Hepatocyte (in vitro differentiated cells): ENCODE results near the gene SLC19A2. TPM values are rescaled to one million over a fixed set of nuclear protein-coding genes. Genes with fewer than 3 reads are reported as not detected.
A peak's percentile ranks its signal among the peaks of the same experiment; 100 is the strongest.

Experiments
- DNase-seq: peaks from one replicate; pipeline ENCODE4 v3.0.0-alpha.2; 2016; ENCODE audit warnings: low spot score
- H2AFZ ChIP-seq: fragments of 200-600 bp; sonication (generic); 2 replicates; pipeline ENCODE4 v1.6.0; 2016; ENCODE audit warnings: antibody characterized with exemption, mild to moderate bottlenecking
- H3K27ac ChIP-seq: fragments of 200-600 bp; sonication (generic); 2 replicates; pipeline ENCODE4 v1.5.1; 2016; ENCODE audit warnings: mild to moderate bottlenecking
- H3K27me3 ChIP-seq: fragments of 200-600 bp; sonication (generic); 2 replicates; pipeline ENCODE4 v1.6.1; 2016
- H3K36me3 ChIP-seq: fragments of 200-600 bp; sonication (generic); replicated peaks from 2 replicates; pipeline ENCODE4 v1.5.1; 2016; ENCODE audit warnings: low read depth; ENCODE audit not compliant: insufficient read depth
- H3K4me1 ChIP-seq: fragments of 200-600 bp; sonication (generic); 2 replicates; pipeline ENCODE4 v1.5.1; 2016; ENCODE audit warnings: mild to moderate bottlenecking, moderate library complexity; ENCODE audit not compliant: insufficient read depth
- H3K4me2 ChIP-seq: fragments of 200-600 bp; sonication (generic); 2 replicates; pipeline ENCODE4 v1.6.0; 2016
- H3K4me3 ChIP-seq: fragments of 200-600 bp; sonication (generic); 2 replicates; pipeline ENCODE4 v1.5.1; 2016; ENCODE audit warnings: mild to moderate bottlenecking
- H3K79me2 ChIP-seq: fragments of 200-600 bp; sonication (generic); 2 replicates; pipeline ENCODE4 v1.6.0; 2017; ENCODE audit warnings: mild to moderate bottlenecking
- H3K9me2 ChIP-seq: fragments of 200-600 bp; sonication (generic); replicated peaks from 2 replicates; pipeline ENCODE4 v1.6.0; 2017; ENCODE audit warnings: mild to moderate bottlenecking; ENCODE audit not compliant: insufficient read depth
- H3K9me3 ChIP-seq: fragments of 200-600 bp; sonication (generic); 2 replicates; pipeline ENCODE4 v1.5.1; 2016; ENCODE audit warnings: low read depth, mild to moderate bottlenecking
- H4K20me1 ChIP-seq: fragments of 200-600 bp; sonication (generic); 2 replicates; pipeline ENCODE4 v1.6.0; 2016; ENCODE audit warnings: mild to moderate bottlenecking; ENCODE audit not compliant: insufficient read depth, poor library complexity, severe bottlenecking
- CTCF ChIP-seq: fragments of 200-600 bp; sonication (generic); IDR thresholded peaks from 2 replicates; pipeline ENCODE4 v1.5.1; 2016; ENCODE audit warnings: antibody characterized with exemption, mild to moderate bottlenecking; ENCODE audit not compliant: poor library complexity
- EZH2 ChIP-seq: fragments of 200-600 bp; sonication (generic); IDR thresholded peaks from 2 replicates; pipeline ENCODE4 v1.6.1; 2016; ENCODE audit warnings: antibody characterized with exemption, mild to moderate bottlenecking, borderline replicate concordance
- EZH2phosphoT487 ChIP-seq: fragments of 200-600 bp; sonication (generic); IDR thresholded peaks from one replicate; pipeline ENCODE4 v1.6.1; 2018; ENCODE audit warnings: antibody characterized with exemption, mild to moderate bottlenecking, low read depth, moderate library complexity; ENCODE audit not compliant: unreplicated experiment, severe bottlenecking
- WGBS: methylation state at CpG from one replicate; pipeline ENCODE4 v1.1.6; 2016; ENCODE audit warnings: low lambda C conversion rate; ENCODE audit errors: missing lambda C conversion rate; 5-methylcytosine and 5-hydroxymethylcytosine counted together
- polyA plus RNA-seq: library from polyadenylated mRNA; unstranded; fragments of >200 nt; fragmentation: Nextera tagmentation; extraction: Ambion mirVana; gene quantifications from 2 replicates; pipeline ENCODE4 v1.2.1, GENCODE V29; 2016
- total RNA-seq: library from RNA; depleted of rRNA; stranded (reverse); fragments of >200 nt; gene quantifications from 2 replicates; pipeline ENCODE4 v1.2.3, GENCODE V29; 2014

SLC19A2 gene
- total and polyA plus RNA-seq, 2 experiments from 2014 or later: 15.0 to 41.7 TPM

GRCh38 chr1:169484101-169484500 lies 1.6 kb downstream of the SLC19A2 start:
- Histone ChIP-seq H3K79me2 (peaks cover 65% of the 10 kb centered on the region), H3K4me2 (peak overlapping the region; percentile 82), H4K20me1 (peaks cover 34% of the 10 kb centered on the region), H3K27me3 (no peaks in the 10 kb centered on the region), H3K36me3 (no peaks in the 10 kb centered on the region), H3K27ac (peak overlapping the region; percentile 98), H3K4me1 (peaks cover 33% of the 10 kb centered on the region), H3K4me3 (peak overlapping the region; percentile 59), H3K9me3 (no peaks in the 10 kb centered on the region), H2AFZ (no peak overlapping the region), H3K9me2 (no peaks in the 10 kb centered on the region)
- DNase-seq: no peak
- TF ChIP-seq CTCF (no peak), EZH2phosphoT487 (no peak), EZH2 (no peak)
- 60% methylated on average over 4 of the region's 4 CpGs for WGBS

- peak overlapping the region; percentile 59 for H3K4me3 ChIP-seq
- TF ChIP-seq CTCF: no peak
- no peak for TF ChIP-seq EZH2
- no peak for TF ChIP-seq EZH2phosphoT487
- peaks cover 40% of the 10 kb centered on the region for H4K20me1 ChIP-seq
- H3K4me2 ChIP-seq: peak overlapping the region; percentile 82
- H3K9me3 ChIP-seq: no peaks in the 10 kb centered on the region
- peak overlapping the region; percentile 98 for H3K27ac ChIP-seq
- peaks cover 34% of the 10 kb centered on the region for H3K4me1 ChIP-seq
- no peaks in the 10 kb centered on the region for H3K27me3 ChIP-seq
- H3K36me3 ChIP-seq: no peaks in the 10 kb centered on the region
- WGBS: 21% methylated on average over 5 of the region's 5 CpGs
- peaks cover 70% of the 10 kb centered on the region for H3K79me2 ChIP-seq
- H2AFZ ChIP-seq: no peak overlapping the region
- DNase-seq: peak; percentile 71
- no peaks in the 10 kb centered on the region for H3K9me2 ChIP-seq
These were observed 2.2 kb downstream of the SLC19A2 start for GRCh38 chr1:169483500-169483966.

- Histone ChIP-seq H3K27me3 (no peaks in the 10 kb centered on the region), H4K20me1 (peaks cover 54% of the 10 kb centered on the region), H3K9me3 (no peaks in the 10 kb centered on the region), H3K4me1 (peaks cover 22% of the 10 kb centered on the region), H3K36me3 (no peaks in the 10 kb centered on the region), H2AFZ (no peak overlapping the region), H3K27ac (no peak overlapping the region), H3K9me2 (no peaks in the 10 kb centered on the region), H3K79me2 (peaks cover 97% of the 10 kb centered on the region), H3K4me3 (no peak overlapping the region), H3K4me2 (peak overlapping the region; percentile 31)
- WGBS: 55% methylated on average over 1 of the region's 1 CpG
- DNase-seq: no peak
- no peak for TF ChIP-seq CTCF
- TF ChIP-seq EZH2: no peak
- TF ChIP-seq EZH2phosphoT487: no peak
These were observed 6.2 kb downstream of the SLC19A2 start for GRCh38 chr1:169479363-169480066.
